ENCODE measurements around the gene ETNK1.
A peak's percentile ranks its signal among the peaks of the same experiment; 100 is the strongest.
"Not testable (repeated sequence)": the region's sequence is repeated elsewhere in the genome, so short reads cannot be mapped to it uniquely, and the experiment has no call there.

The ETNK1 gene

GRCh38 chr12:22624870-22625761 lies at the start of gene ETNK1:
Gene ETNK1 (plus strand): TSS chr12:22625171. CDS start chr12:22625431, 260 bp downstream.
- peak; percentile 84 for DNase-seq (ENCODE audit: low read depth in 2 of 2)

- DNase-seq (ENCODE audit: low read depth in 2 of 2), result no peak
Measured at GRCh38 chr12:22576065-22576464, 48.9 kb upstream of the ETNK1 start.

DNA sequence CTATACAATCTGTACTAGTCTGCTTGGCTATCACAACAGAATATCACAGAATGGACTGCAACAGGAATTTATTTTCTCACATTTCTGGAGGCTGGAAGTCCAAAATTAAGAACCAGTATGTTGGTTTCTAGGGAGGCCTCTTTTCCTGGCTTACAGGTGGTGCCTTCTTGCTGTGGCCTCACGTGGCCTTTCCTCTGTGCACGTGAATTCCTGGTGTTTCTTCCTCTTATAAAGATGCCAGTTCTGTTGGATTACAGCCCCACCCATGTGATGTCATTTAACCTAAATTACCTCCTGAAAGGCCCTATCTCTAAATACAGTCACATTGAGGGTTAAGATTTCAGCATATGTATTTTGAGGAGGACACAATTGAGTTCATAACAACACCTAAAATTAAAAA lies 48.5 kb upstream of the ETNK1 start:
- no peak for DNase-seq (ENCODE audit: low read depth in 2 of 2)

GRCh38 chr12:22577667-22578066 lies 47.3 kb upstream of the ETNK1 start:
- DNase-seq (ENCODE audit: low read depth in 2 of 2), result no peak

DNA sequence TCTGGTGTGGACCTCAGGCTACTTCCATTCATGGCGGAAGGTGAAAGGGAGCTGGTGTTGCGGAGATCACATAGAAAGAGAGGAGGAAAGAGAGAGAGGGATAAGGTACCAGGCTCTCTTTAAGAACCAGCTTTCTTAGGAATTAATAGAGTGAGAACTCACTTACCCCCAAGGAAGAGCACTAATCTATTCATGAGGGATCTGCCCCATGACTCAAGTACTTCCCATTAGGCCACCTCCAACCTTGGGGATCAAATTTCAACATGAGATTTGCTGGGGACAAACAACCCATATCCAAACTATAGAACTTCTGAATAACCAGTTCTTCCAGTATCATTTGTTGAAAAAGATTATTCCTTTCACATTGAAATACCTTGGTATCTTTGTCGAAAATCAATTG lies 46.6 kb upstream of the ETNK1 start:
- DNase-seq (ENCODE audit: low read depth in 2 of 2), result no peak

- no peak for DNase-seq (ENCODE audit: low read depth in 2 of 2)
Measured at GRCh38 chr12:22588817-22589216, 36.2 kb upstream of the ETNK1 start.

DNA sequence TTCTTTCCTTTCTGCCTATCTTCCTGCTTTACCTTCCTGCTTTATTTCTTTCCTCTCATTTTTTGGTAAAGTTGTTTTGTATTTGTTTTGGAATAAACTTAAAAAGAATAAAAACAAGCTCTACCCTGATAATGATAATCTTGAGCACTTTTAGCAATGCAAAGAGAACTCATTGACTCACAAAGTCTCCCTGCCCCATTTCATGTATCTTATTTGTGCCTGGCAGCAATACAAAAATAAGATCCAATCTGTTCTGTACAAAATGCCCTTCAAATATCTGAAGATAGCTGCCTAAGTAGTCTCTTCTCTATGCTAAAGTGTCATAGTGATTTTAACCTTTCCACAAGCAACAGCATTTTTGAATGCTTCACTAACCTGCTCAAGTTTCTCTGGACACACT lies 31.1 kb upstream of the ETNK1 start:
- DNase-seq (ENCODE audit: low read depth in 2 of 2), result no peak

- not testable (repeated sequence) for DNase-seq (ENCODE audit: low read depth in 2 of 2)
Measured at GRCh38 chr12:22597539-22597938, 27.4 kb upstream of the ETNK1 start.

DNA sequence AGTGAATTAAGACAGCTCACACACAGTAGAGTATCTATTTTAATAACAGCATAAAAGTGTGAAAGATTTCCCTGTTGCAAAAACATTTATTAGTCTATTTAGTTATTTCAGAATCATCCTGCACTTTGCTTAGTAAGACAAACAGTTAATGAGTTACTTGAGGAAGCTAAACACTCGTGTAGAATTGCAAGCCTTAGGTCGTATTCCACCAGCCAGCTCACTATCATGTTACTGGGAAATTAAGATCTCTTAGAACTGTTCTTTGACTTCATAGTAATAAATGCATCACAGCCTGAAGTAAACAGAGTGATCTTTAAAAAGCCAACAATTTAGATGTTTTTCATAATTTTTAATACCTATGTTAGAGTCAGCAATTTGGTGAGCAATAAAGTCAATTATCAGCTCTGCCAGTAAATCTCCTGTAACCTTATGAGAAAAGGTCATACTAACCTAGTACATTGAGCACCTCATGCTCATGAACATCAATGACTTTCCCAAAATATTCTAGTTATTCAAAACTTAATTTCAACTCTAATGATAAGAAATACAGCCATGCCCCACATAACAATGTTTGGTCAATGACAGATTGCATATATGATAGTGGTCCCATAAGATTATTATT lies 26.7 kb upstream of the ETNK1 start:
- DNase-seq (ENCODE audit: low read depth in 2 of 2), result no peak

GRCh38 chr12:22598763-22599161 lies 26.2 kb upstream of the ETNK1 start:
- no peak for DNase-seq (ENCODE audit: low read depth in 2 of 2)

DNA sequence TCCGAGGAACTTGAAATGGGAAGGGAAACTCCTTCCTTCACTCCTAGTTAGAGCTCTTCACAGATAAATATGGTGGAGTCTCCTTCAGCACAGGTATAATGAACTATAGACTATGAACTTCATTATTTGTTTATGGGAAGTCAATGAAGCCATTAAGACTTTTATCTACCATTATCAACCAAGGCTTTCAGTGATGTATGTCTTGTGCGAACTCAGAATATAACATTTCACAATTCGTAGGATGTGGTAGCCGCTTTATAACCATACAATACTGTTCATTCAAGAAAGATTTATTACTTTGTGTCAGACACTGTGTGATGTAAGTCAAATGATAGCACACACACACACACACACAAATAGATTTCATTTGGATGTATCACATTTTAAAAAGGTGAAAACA lies 24.8 kb upstream of the ETNK1 start:
- DNase-seq (ENCODE audit: low read depth in 2 of 2), result no peak

DNA sequence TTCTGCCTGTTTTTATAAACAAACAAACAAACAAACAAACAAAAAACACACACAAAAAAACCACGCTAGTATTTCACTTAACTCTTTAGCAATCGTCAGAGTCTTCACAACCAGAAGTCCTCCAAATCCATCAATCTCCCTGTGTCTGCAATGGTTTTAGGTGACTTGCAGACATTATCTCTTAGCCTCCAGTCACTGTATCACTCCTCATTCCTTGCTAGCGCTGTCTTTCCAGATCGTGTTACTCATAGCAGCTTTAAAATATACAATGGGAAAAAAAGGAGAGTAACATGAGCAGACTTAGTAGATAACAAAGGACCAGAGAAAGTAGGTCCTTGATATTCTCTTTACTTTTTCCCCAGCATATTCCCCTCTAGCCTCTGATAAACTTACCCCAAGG lies 15.5 kb upstream of the ETNK1 start:
- no peak for DNase-seq (ENCODE audit: low read depth in 2 of 2)

GRCh38 chr12:22610131-22610530 lies 14.8 kb upstream of the ETNK1 start:
- no peak for DNase-seq (ENCODE audit: low read depth in 2 of 2)

GRCh38 chr12:22612822-22613221 lies 12.1 kb upstream of the ETNK1 start:
- DNase-seq (ENCODE audit: low read depth in 2 of 2), result not testable (repeated sequence)

- no peak for DNase-seq (ENCODE audit: low read depth in 2 of 2)
Measured at GRCh38 chr12:22615963-22616501, 8.9 kb upstream of the ETNK1 start.

GRCh38 chr12:22617630-22618029 lies 7.3 kb upstream of the ETNK1 start:
- DNase-seq (ENCODE audit: low read depth in 2 of 2), result no peak

DNA sequence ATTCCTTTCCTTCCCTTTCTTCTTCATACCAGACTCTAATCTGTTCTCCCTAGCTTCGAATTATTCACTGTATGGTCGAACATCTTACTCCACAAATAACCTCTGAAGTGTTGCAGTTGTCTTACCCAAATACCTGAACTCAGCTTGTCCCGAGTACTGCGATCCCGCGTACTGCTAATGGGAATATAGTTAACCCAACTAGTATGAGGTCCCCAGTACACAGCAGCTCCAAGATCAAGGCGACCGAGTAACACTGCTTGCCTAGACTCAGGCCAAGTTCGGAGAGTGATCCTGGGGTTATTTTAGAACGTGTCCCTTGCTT lies 462 bp upstream of the ETNK1 start:
- DNase-seq (ENCODE audit: low read depth in 2 of 2), result no peak

DNA sequence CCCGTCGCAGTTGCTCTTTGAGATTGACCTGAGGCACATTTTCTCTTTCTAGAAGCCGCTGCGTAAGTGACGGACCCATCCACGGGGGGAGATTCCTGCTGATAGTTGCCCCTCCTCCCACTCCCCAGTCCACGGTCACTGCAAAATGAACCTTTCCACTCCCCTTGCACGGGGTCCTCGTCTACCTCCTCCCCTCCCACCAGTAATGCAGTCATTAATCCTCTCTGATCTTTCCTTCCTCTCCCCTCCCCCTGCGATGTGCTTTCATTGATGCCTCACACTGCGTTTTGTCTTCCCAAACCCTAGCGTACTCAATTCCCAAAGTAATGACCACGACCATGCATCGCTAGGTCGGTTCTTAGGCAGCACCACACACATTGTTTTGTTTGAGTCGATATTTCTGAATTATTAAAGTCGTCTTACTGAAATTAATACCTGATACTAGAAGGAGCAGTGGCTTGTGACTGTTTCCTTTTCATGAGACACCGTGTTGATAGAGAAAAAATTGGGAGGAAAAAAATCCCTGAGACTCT lies 857 bp downstream of the ETNK1 start:
- peak in 1 of 2 donors; percentile 1 for DNase-seq (ENCODE audit: low read depth in 2 of 2)

DNA sequence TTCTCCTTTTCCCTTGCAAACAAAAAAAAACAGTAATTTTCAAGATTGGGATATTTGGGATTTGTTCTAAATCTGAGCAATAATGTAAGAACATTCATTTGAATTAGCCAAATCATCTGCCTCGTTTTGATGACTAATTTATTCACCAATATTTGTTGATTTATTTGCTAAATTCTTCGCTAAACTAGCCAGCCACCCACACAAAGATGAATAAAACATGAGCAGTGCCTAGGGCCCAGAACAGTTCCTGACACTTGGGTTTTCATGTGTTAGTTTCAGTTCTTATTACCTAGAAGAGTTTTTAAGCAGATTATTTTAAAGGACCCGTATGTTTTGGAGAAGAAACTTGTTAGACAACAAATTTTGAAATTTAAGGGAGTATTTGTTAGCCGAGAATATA lies 1.4 kb downstream of the ETNK1 start:
- no peak for DNase-seq (ENCODE audit: low read depth in 2 of 2)

GRCh38 chr12:22627371-22627770 lies 2.4 kb downstream of the ETNK1 start:
- DNase-seq (ENCODE audit: low read depth in 2 of 2), result no peak

DNA sequence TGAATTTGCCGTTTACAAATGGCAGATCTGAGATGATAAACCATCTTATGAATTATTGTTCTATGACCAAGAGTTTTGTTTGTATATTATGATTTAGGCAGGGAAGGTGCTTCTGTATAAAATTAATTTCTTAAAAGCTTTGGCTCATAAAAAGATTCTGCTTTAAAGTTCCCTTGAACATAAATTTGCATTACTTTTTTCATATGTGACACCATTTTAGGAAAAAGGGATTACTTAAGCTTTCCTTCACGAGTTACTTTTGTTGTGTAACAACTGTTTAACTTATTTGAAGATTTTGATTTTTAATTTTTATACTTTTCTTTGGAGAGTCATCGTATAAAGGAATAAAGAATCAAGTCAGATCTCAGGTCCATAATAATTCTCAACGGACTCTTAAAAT lies 3.3 kb downstream of the ETNK1 start:
- DNase-seq (ENCODE audit: low read depth in 2 of 2), result no peak

GRCh38 chr12:22631863-22632463 lies 7.0 kb downstream of the ETNK1 start:
- DNase-seq (ENCODE audit: low read depth in 2 of 2), result no peak

DNA sequence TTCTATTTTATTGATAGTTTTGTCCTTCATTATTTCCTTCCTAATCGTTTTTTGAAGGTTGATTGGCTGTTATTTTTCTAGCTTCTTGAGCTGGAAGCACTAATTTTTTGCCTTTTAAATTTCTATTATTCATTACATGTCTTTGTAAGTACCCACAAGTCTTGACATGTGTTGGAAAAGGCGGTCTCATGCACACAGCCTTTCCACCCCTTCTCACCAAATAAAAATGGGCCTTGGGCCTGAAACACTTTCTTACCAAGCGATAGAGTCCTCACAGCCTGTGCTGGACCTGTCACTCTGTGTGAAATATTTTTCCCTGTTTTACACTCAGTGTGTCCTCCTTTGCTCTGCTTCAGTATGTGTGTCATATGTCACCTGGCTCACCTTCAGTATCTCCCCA lies 9.9 kb downstream of the ETNK1 start:
- no peak for DNase-seq (ENCODE audit: low read depth in 2 of 2)
